SK-N-SH treated with all-trans-retinoic acid at 6 μM for 48 hours (cell line): ENCODE results near the gene MTPN.

ENCODE experiments used
- BACH2 ChIP-seq: fragments of 250-450 bp; sonication (Bioruptor Pico); IDR thresholded peaks from 2 replicates; pipeline ENCODE4 v1.9.0; 2021; ENCODE audit warnings: mild to moderate bottlenecking, borderline replicate concordance
- CSDC2 ChIP-seq: fragments of 250-450 bp; sonication (Bioruptor Pico); IDR thresholded peaks from 2 replicates; pipeline ENCODE4 v1.5.0; 2020; ENCODE audit warnings: mild to moderate bottlenecking, moderate library complexity
- ESRRG ChIP-seq: fragments of 250-450 bp; sonication (Bioruptor Pico); IDR thresholded peaks from 2 replicates; pipeline ENCODE4 v1.6.1; 2021; ENCODE audit warnings: mild to moderate bottlenecking
- ISL1 ChIP-seq: fragments of 250-450 bp; sonication (Bioruptor Pico); IDR thresholded peaks from 2 replicates; pipeline ENCODE4 v2.1.2; 2022; ENCODE audit warnings: mild to moderate bottlenecking, moderate library complexity
- PPARA ChIP-seq: fragments of 250-450 bp; sonication (Bioruptor Pico); IDR thresholded peaks from 2 replicates; pipeline ENCODE4 v1.5.0; 2020; ENCODE audit warnings: mild to moderate bottlenecking, borderline replicate concordance
- TOX ChIP-seq: fragments of 250-450 bp; sonication (Bioruptor Pico); IDR thresholded peaks from 2 replicates; pipeline ENCODE4 v1.8.0; 2021; ENCODE audit warnings: mild to moderate bottlenecking, moderate library complexity, borderline replicate concordance
- ZFP3 ChIP-seq: fragments of 250-450 bp; sonication (Bioruptor Pico); IDR thresholded peaks from 2 replicates; pipeline ENCODE4 v1.5.0; 2020; ENCODE audit warnings: mild to moderate bottlenecking, moderate library complexity
- ZFP30 ChIP-seq: fragments of 450-650 bp; formaldehyde crosslinking; IDR thresholded peaks from 2 replicates; pipeline ENCODE4 v1.5.0; 2022; ENCODE audit warnings: mild to moderate bottlenecking, moderate library complexity
- ZNF70 ChIP-seq: fragments of 450-650 bp; formaldehyde crosslinking; IDR thresholded peaks from 2 replicates; pipeline ENCODE4 v1.5.0; 2020; ENCODE audit warnings: mild to moderate bottlenecking, moderate library complexity
- TF ChIP-seq, protein P1 (sequence below): fragments of 250-450 bp; sonication (Bioruptor Pico); IDR thresholded peaks from 2 replicates; pipeline ENCODE4 v1.8.0; 2020; ENCODE audit warnings: mild to moderate bottlenecking, moderate library complexity, borderline replicate concordance
- TF ChIP-seq, protein P2 (sequence below): fragments of 250-450 bp; sonication (Bioruptor Pico); IDR thresholded peaks from 2 replicates; pipeline ENCODE4 v1.8.0; 2021; ENCODE audit warnings: low read depth, mild to moderate bottlenecking, moderate library complexity, borderline replicate concordance
- TF ChIP-seq, protein P3 (sequence below): fragments of 250-450 bp; sonication (Bioruptor Pico); IDR thresholded peaks from 2 replicates; pipeline ENCODE4 v1.5.1; 2020; ENCODE audit warnings: low read depth, mild to moderate bottlenecking, moderate library complexity
- TF ChIP-seq, protein P4 (sequence below): fragments of 250-450 bp; sonication (Bioruptor Pico); IDR thresholded peaks from 2 replicates; pipeline ENCODE4 v1.5.0; 2020; ENCODE audit warnings: mild to moderate bottlenecking, moderate library complexity

DNA sequence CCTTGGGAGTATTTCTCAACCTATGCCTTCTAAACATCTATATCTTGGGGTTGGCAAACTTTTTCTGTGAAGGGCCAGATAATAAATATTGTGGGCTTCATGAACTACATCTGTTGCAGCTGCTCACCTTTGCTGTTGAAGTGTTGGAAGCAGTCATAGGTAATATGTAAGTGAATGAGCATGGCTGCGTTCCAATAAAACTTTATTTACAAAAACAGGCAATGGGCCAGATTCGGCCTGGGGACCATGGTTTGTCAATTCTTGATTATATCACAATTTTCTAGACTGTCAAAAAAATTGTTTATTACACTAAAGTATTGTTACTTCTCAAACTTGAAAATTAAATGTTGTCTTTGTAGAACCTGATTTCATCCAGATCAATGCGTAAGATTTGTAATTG is 54.9 kb downstream of the MTPN start:
- TF ChIP-seq ZFP3 (no peak), ZFP30 (CRISPR knock-in tag) (no peak), ESRRG (CRISPR knock-in tag) (no peak), ISL1 (CRISPR knock-in tag) (no peak), CSDC2 (CRISPR knock-in tag) (no peak), BACH2 (no peak), ZNF70 (CRISPR knock-in tag) (no peak), TOX (CRISPR knock-in tag) (no peak), PPARA (no peak)
- TF ChIP-seq, protein P1, sequence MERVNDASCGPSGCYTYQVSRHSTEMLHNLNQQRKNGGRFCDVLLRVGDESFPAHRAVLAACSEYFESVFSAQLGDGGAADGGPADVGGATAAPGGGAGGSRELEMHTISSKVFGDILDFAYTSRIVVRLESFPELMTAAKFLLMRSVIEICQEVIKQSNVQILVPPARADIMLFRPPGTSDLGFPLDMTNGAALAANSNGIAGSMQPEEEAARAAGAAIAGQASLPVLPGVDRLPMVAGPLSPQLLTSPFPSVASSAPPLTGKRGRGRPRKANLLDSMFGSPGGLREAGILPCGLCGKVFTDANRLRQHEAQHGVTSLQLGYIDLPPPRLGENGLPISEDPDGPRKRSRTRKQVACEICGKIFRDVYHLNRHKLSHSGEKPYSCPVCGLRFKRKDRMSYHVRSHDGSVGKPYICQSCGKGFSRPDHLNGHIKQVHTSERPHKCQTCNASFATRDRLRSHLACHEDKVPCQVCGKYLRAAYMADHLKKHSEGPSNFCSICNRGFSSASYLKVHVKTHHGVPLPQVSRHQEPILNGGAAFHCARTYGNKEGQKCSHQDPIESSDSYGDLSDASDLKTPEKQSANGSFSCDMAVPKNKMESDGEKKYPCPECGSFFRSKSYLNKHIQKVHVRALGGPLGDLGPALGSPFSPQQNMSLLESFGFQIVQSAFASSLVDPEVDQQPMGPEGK (CRISPR knock-in tag) = no peak
- TF ChIP-seq, protein P2, sequence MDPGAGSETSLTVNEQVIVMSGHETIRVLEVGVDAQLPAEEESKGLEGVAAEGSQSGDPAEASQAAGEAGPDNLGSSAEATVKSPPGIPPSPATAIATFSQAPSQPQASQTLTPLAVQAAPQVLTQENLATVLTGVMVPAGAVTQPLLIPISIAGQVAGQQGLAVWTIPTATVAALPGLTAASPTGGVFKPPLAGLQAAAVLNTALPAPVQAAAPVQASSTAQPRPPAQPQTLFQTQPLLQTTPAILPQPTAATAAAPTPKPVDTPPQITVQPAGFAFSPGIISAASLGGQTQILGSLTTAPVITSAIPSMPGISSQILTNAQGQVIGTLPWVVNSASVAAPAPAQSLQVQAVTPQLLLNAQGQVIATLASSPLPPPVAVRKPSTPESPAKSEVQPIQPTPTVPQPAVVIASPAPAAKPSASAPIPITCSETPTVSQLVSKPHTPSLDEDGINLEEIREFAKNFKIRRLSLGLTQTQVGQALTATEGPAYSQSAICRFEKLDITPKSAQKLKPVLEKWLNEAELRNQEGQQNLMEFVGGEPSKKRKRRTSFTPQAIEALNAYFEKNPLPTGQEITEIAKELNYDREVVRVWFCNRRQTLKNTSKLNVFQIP = no peak
- TF ChIP-seq, protein P3, sequence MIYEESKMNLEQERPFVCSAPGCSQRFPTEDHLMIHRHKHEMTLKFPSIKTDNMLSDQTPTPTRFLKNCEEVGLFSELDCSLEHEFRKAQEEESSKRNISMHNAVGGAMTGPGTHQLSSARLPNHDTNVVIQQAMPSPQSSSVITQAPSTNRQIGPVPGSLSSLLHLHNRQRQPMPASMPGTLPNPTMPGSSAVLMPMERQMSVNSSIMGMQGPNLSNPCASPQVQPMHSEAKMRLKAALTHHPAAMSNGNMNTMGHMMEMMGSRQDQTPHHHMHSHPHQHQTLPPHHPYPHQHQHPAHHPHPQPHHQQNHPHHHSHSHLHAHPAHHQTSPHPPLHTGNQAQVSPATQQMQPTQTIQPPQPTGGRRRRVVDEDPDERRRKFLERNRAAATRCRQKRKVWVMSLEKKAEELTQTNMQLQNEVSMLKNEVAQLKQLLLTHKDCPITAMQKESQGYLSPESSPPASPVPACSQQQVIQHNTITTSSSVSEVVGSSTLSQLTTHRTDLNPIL = no peak
- TF ChIP-seq, protein P4, sequence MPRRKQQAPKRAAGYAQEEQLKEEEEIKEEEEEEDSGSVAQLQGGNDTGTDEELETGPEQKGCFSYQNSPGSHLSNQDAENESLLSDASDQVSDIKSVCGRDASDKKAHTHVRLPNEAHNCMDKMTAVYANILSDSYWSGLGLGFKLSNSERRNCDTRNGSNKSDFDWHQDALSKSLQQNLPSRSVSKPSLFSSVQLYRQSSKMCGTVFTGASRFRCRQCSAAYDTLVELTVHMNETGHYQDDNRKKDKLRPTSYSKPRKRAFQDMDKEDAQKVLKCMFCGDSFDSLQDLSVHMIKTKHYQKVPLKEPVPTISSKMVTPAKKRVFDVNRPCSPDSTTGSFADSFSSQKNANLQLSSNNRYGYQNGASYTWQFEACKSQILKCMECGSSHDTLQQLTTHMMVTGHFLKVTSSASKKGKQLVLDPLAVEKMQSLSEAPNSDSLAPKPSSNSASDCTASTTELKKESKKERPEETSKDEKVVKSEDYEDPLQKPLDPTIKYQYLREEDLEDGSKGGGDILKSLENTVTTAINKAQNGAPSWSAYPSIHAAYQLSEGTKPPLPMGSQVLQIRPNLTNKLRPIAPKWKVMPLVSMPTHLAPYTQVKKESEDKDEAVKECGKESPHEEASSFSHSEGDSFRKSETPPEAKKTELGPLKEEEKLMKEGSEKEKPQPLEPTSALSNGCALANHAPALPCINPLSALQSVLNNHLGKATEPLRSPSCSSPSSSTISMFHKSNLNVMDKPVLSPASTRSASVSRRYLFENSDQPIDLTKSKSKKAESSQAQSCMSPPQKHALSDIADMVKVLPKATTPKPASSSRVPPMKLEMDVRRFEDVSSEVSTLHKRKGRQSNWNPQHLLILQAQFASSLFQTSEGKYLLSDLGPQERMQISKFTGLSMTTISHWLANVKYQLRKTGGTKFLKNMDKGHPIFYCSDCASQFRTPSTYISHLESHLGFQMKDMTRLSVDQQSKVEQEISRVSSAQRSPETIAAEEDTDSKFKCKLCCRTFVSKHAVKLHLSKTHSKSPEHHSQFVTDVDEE (CRISPR knock-in tag) = no peak
